SK-N-SH (cell line): ENCODE results near the gene FOSL1. TPM values are rescaled to one million over a fixed set of nuclear protein-coding genes. Genes with fewer than 3 reads are reported as not detected.

Experiments used
- CTCF ChIA-PET: fragments of 300-600, 350-600 bp; formaldehyde crosslinking; extraction: SDS; loops from one replicate; lab custom pipeline; 2021; lab: Yijun Ruan, JAX
- POLR2A ChIA-PET: fragments of 350-600 bp; sonication (Branson Sonifier 250); formaldehyde crosslinking; extraction: SDS; loops from one replicate; lab custom pipeline; 2020; ENCODE audit warnings: antibody characterized with exemption, inconsistent platforms; lab: Yijun Ruan, JAX
- DNase-seq: peaks from one replicate; pipeline ENCODE4 v3.0.0; 2012
- H2AFZ ChIP-seq: fragments of 200-600 bp; sonication (generic); 2 replicates; pipeline ENCODE4 v1.8.1; 2016; ENCODE audit warnings: antibody characterized with exemption, mild to moderate bottlenecking, low read depth
- H3F3A ChIP-seq: fragments of 200-600 bp; sonication (generic); replicated peaks from 2 replicates; pipeline ENCODE3; 2016; ENCODE audit warnings: antibody characterized with exemption, mild to moderate bottlenecking; ENCODE audit not compliant: insufficient read depth
- H3K27ac ChIP-seq, 2 experiments: fragments of 200-500 bp in 1 of 2; fragments of 200-600 bp in 1 of 2; sonication (Bioruptor generic) in 1 of 2; sonication (generic), shearing (Covaris generic) in 1 of 2; 2 replicates each; pipeline versions ENCODE4 v1.5.1 to v1.6.1; 2014 to 2016; ENCODE audit warnings: low read depth in 2 of 2, inconsistent platforms in 1 of 2, low read length in 1 of 2, mild to moderate bottlenecking in 1 of 2, mixed read lengths in 1 of 2
- H3K27me3 ChIP-seq: fragments of 200-600 bp; sonication (generic), shearing (Covaris generic); 2 replicates; pipeline ENCODE4 v1.6.1; 2016; ENCODE audit warnings: mixed run types; ENCODE audit not compliant: insufficient read depth
- H3K36me3 ChIP-seq, 2 experiments: fragments of 200-500 bp in 1 of 2; fragments of 200-600 bp in 1 of 2; sonication (Bioruptor generic) in 1 of 2; sonication (generic) in 1 of 2; replicated peaks in 1 of 2; 2 replicates each; pipeline versions ENCODE3 to v1.5.1; 2014 to 2016; ENCODE audit warnings: low read length in 1 of 2, mild to moderate bottlenecking in 1 of 2; ENCODE audit not compliant: insufficient read depth in 2 of 2, control insufficient read depth in 1 of 2
- H3K4me1 ChIP-seq, 2 experiments: fragments of 200-500 bp in 1 of 2; fragments of 200-600 bp in 1 of 2; sonication (Bioruptor generic) in 1 of 2; sonication (generic), shearing (Covaris generic) in 1 of 2; 2 replicates each; pipeline versions ENCODE4 v1.5.1 to v1.6.1; 2014 to 2016; ENCODE audit warnings: low read depth in 1 of 2, low read length in 1 of 2, mixed run types in 1 of 2; ENCODE audit not compliant: insufficient read depth in 2 of 2, control insufficient read depth in 1 of 2
- H3K4me2 ChIP-seq: fragments of 200-600 bp; sonication (generic), shearing (Covaris generic); 2 replicates; pipeline ENCODE4 v1.6.1; 2017; ENCODE audit warnings: mixed run types
- H3K4me3 ChIP-seq, 2 experiments: fragments of 200-500 bp in 1 of 2; fragments of 200-600 bp in 1 of 2; sonication (Bioruptor generic) in 1 of 2; sonication (generic), shearing (Covaris generic) in 1 of 2; 2 replicates each; pipeline versions ENCODE4 v1.5.1 to v1.8.1; 2014 to 2016; ENCODE audit warnings: low read depth in 2 of 2, inconsistent platforms in 1 of 2, low read length in 1 of 2, mild to moderate bottlenecking in 1 of 2, mixed read lengths in 1 of 2, moderate library complexity in 1 of 2
- H3K79me2 ChIP-seq: fragments of 200-600 bp; sonication (generic); 2 replicates; pipeline ENCODE4 v1.8.1; 2017; ENCODE audit warnings: mild to moderate bottlenecking; ENCODE audit not compliant: insufficient read depth
- H3K9ac ChIP-seq: fragments of 200-600 bp; sonication (generic); 2 replicates; pipeline ENCODE4 v1.6.1; 2017; ENCODE audit warnings: mixed run types
- H3K9me2 ChIP-seq: fragments of 200-600 bp; sonication (generic); 2 replicates; pipeline ENCODE4 v1.6.1; 2017; ENCODE audit warnings: mixed run types
- H3K9me3 ChIP-seq: fragments of 200-600 bp; sonication (generic); 2 replicates; pipeline ENCODE4 v1.6.1; 2017; ENCODE audit warnings: mixed run types, mild to moderate bottlenecking, moderate library complexity
- H4K20me1 ChIP-seq: fragments of 200-600 bp; sonication (generic); 2 replicates; pipeline ENCODE4 v1.6.1; 2017; ENCODE audit warnings: mild to moderate bottlenecking, mixed run types; ENCODE audit not compliant: insufficient read depth
- EZH2phosphoT487 ChIP-seq: fragments of 200-600 bp; sonication (generic); IDR thresholded peaks from 2 replicates; pipeline ENCODE4 v1.6.1; 2017; ENCODE audit warnings: low read depth, mixed run types, mild to moderate bottlenecking, antibody characterized with exemption, moderate library complexity, borderline replicate concordance
- FOXJ3 ChIP-seq: sonication (generic); formaldehyde crosslinking; IDR thresholded peaks from 2 replicates; pipeline ENCODE4 v1.5.1; 2020; ENCODE audit warnings: mild to moderate bottlenecking, missing genetic modification reagents
- POLR2AphosphoS5 ChIP-seq: IDR thresholded peaks from 2 replicates; pipeline ENCODE4 v1.6.1; 2012; ENCODE audit warnings: low read depth, low read length
- RCOR1 ChIP-seq: fragments of 150-350 bp; IDR thresholded peaks from 2 replicates; pipeline ENCODE4 v1.6.1; 2017; ENCODE audit warnings: antibody characterized with exemption, low read length
- SMC3 ChIP-seq: IDR thresholded peaks from 2 replicates; pipeline ENCODE4 v1.6.1; 2012; ENCODE audit warnings: low read depth, low read length, improper control_type of control experiment
- TAF1 ChIP-seq: IDR thresholded peaks from 2 replicates; pipeline ENCODE4 v1.6.1; 2012; ENCODE audit warnings: low read depth, mild to moderate bottlenecking, low read length, moderate library complexity, borderline replicate concordance
- TCF12 ChIP-seq: IDR thresholded peaks from 2 replicates; pipeline ENCODE4 v1.4.0; 2012
- WGBS: methylation state at CpG from one replicate; pipeline ENCODE4 v1.1.6; 2017; ENCODE audit warnings: low lambda C conversion rate; 5-methylcytosine and 5-hydroxymethylcytosine counted together
- polyA plus RNA-seq, 3 experiments: library from polyadenylated mRNA; depleted of rRNA; stranded (reverse); fragments of >200 nt; gene quantifications; 2 replicates each; pipeline ENCODE4 v1.2.3, GENCODE V29; 2012
- TF ChIP-seq, protein P1 (sequence below): fragments of 200-600 bp; sonication (generic); IDR thresholded peaks from 2 replicates; pipeline ENCODE4 v1.6.1; 2017; ENCODE audit warnings: antibody characterized with exemption, mild to moderate bottlenecking, moderate library complexity
- TF ChIP-seq, protein P2 (sequence below): IDR thresholded peaks from 2 replicates; pipeline ENCODE4; 2012
- TF ChIP-seq, protein P3 (sequence below): fragments of 150-350 bp; IDR thresholded peaks from 2 replicates; pipeline ENCODE4 v1.6.1; 2016; ENCODE audit warnings: mild to moderate bottlenecking, low read depth, low read length

Gene FOSL1
- polyA plus RNA-seq, 1 of the 3 experiments (the other 2 are of a cell fraction) = 30.1 TPM

DNA sequence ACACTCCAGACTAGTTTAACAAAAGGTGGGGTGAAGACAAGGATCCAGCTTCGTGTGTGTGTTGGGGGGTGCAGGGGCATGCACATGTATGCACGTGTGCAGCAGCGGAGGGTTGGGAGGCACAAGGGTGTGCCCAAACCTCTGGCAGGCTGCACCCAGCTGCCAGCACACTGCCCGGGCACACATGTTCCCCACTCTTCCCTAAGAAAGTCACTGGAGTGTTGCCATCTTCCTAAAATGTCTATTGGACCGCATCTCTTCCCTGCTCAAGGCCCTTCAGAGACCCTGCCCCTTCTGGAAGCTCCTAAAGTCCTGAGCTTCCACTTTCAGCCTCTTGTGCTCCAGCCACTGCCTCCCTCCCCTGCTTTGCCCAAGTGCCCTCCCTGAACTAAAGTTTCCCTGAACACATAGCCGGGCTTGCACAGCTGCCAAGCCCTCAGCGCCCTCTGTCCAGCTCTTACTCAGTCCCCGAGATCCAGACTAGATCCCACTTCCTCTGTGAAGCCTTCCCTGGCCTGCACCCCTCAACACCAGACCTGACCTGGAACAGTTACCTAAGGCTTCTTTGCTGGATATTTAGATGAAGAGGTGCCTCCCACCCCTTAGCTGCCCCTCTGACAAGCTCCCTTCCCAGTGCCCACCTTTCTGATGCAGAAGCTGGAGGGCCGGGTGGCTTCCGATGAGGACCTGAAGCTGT is 48.2 kb downstream of the FOSL1 start:
- H3K9me3 ChIP-seq = no peaks in the 10 kb centered on the region
- peak; percentile 27 for DNase-seq
- no peak overlapping the region for H2AFZ ChIP-seq
- no peaks in the 10 kb centered on the region for H3K27me3 ChIP-seq
- no peak overlapping the region for H3K4me2 ChIP-seq
- H4K20me1 ChIP-seq = peaks cover 50% of the 10 kb centered on the region
- peaks cover 0 to 20% of the 10 kb centered on the region in 2 experiments; a peak in 2 of 4 replicates for H3K4me1 ChIP-seq
- peaks cover 65% of the 10 kb centered on the region for H3F3A ChIP-seq
- TF ChIP-seq FOXJ3 (no peak), RCOR1 (no peak), TAF1 (no peak), POLR2AphosphoS5 (0 out of 2 replicates have a peak, but pooled peaks have one; percentile 16), EZH2phosphoT487 (no peak), TCF12 (no peak), SMC3 (no peak)
- TF ChIP-seq, protein P1, sequence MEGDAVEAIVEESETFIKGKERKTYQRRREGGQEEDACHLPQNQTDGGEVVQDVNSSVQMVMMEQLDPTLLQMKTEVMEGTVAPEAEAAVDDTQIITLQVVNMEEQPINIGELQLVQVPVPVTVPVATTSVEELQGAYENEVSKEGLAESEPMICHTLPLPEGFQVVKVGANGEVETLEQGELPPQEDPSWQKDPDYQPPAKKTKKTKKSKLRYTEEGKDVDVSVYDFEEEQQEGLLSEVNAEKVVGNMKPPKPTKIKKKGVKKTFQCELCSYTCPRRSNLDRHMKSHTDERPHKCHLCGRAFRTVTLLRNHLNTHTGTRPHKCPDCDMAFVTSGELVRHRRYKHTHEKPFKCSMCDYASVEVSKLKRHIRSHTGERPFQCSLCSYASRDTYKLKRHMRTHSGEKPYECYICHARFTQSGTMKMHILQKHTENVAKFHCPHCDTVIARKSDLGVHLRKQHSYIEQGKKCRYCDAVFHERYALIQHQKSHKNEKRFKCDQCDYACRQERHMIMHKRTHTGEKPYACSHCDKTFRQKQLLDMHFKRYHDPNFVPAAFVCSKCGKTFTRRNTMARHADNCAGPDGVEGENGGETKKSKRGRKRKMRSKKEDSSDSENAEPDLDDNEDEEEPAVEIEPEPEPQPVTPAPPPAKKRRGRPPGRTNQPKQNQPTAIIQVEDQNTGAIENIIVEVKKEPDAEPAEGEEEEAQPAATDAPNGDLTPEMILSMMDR = no peak
- TF ChIP-seq, protein P2, sequence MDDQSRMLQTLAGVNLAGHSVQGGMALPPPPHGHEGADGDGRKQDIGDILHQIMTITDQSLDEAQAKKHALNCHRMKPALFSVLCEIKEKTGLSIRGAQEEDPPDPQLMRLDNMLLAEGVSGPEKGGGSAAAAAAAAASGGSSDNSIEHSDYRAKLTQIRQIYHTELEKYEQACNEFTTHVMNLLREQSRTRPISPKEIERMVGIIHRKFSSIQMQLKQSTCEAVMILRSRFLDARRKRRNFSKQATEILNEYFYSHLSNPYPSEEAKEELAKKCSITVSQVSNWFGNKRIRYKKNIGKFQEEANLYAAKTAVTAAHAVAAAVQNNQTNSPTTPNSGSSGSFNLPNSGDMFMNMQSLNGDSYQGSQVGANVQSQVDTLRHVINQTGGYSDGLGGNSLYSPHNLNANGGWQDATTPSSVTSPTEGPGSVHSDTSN = peak; percentile 25; the same call in 1 of the 2 replicates
- TF ChIP-seq, protein P3, sequence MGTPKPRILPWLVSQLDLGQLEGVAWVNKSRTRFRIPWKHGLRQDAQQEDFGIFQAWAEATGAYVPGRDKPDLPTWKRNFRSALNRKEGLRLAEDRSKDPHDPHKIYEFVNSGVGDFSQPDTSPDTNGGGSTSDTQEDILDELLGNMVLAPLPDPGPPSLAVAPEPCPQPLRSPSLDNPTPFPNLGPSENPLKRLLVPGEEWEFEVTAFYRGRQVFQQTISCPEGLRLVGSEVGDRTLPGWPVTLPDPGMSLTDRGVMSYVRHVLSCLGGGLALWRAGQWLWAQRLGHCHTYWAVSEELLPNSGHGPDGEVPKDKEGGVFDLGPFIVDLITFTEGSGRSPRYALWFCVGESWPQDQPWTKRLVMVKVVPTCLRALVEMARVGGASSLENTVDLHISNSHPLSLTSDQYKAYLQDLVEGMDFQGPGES = no peak
- no peak overlapping the region for H3K27ac ChIP-seq
- peaks cover 35% of the 10 kb centered on the region for H3K79me2 ChIP-seq
- POLR2A ChIA-PET = interaction anchor here (0.8 to 2.1 kb wide), 10 partner anchors 8 to 140 kb away, joined by 3 to 14 read pairs (median 4); partner anchors contain the start of genes KAT5, RNASEH2C and SNX32
- WGBS = 94% methylated on average over 6 of the region's 10 CpGs
- H3K9ac ChIP-seq = no peak overlapping the region
- H3K9me2 ChIP-seq = no peaks in the 10 kb centered on the region
- peaks cover 44 to 55% of the 10 kb centered on the region in 2 experiments for H3K36me3 ChIP-seq
- CTCF ChIA-PET = interaction anchor here (0.7 to 5.3 kb wide), 15 partner anchors 8 to 199 kb away, joined by 3 to 30 read pairs (median 5); partner anchors contain the start of genes FIBP, KAT5, MUS81 and SNX32
- no peak overlapping the region for H3K4me3 ChIP-seq
